Activated CD4-positive, CD25-positive, alpha-beta regulatory T cell (primary cell): ENCODE data around the gene LDLRAD3.

Experiments
- DNase-seq, 4 experiments: peaks; one replicate each; lab custom pipeline; 2025; lab: John Stamatoyannopoulos, UW

Gene LDLRAD3

DNA sequence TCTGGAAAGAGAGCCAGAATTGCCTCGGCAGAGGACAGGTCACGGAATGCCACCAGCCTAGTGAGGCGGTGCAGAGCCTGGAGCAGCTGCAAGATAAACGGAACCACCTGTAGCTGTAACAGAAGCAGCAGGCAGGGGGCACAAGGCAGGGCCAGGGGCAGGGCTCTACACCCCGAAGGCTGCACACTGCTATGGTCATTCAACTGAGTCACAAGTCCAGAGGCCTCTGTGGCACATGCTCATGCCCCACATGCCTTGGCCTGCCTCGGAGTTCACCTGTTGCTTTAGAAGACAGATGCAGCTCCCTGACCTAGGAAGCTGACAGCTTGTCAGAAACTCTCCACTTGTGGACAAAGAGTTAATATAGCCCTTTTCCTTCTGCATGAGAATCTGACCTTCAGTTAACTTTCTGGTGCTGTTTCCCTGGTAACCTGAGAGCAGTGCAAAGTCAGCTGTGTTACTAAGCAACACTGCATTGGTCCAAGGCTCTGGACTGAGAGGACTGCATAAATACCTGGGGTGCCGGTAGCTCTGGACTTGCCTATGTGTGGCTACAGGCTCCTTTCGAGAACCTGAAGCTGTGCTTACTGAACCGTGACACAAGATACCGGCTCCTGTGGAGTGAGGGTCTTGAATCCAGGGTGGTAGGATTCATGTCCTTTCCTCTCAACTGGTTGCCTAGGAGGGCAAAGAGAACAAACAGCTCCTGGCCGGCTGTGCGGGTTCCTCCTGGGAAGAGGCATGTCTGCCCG is 334.8 kb downstream of the LDLRAD3 start:
- no peak for DNase-seq

GRCh38 chr11:36280531-36280930 is 336.7 kb downstream of the LDLRAD3 start:
- DNase-seq, result no peak
